HK-2 (cell line): ENCODE measurements around the gene ST8SIA2.
"Not testable (repeated sequence)": the region's sequence is repeated elsewhere in the genome, so short reads cannot be mapped to it uniquely, and the experiment has no call there.

Experiments used
- DNase-seq: peaks from one replicate; pipeline ENCODE4 v3.0.0-alpha.2; 2018; ENCODE audit not compliant: unreplicated experiment

ST8SIA2 gene

DNA sequence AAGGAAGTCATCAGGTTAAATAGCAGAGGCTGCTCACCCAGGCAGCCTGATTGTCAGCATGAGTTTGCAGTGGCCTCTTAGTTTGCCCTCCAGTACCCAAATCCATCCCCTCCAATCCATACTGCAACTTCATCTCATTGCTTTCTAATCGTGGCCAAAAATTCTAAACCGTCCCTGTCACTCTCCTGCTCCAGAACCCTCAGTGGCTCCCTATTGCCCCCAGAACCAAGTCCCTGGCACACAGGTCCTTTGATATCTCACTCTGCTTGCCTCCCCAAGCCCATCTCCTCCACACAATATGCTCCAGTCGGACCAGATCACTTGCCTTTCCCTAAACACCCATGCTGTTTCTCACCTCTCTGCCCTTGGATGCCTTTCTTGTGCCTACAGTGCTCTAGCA is 49.7 kb downstream of the ST8SIA2 start:
- no peak for DNase-seq

DNA sequence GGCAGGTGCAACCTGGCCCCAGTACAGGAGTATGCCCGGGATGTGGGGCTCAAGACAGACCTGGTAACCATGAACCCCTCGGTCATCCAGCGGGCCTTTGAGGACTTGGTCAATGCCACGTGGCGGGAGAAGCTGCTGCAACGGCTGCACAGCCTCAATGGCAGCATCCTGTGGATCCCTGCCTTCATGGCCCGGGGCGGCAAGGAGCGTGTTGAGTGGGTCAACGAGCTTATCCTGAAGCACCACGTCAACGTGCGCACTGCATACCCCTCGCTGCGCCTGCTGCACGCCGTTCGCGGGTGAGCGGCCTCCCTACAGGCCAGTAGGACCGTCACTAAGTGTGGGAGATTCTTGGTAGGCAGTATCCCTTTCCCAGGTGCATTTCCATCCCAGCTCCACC is 51.0 kb downstream of the ST8SIA2 start:
- DNase-seq, result no peak

DNA sequence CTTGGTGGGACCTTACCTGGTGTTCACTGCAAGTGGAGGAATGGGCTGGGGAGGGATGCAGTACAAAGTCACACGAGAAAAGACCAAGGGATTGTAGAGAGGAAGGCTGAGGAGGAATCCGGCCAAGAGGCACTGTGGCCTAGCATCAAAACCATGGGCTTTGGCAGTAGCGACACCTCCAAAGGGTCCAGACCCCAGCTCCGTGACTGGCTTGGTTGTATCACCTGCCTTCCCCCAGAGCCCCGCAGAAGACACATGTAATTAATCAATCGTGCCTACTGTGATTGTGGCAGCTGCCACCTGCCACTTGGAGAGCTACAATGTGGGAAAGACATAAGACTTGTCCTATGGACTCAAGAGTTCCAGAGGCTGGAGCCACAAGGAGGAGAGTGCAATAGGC is 54.7 kb downstream of the ST8SIA2 start:
- DNase-seq, result no peak

- no peak for DNase-seq
These were observed 55.8 kb downstream of the ST8SIA2 start for GRCh38 chr15:92449476-92449875.

DNA sequence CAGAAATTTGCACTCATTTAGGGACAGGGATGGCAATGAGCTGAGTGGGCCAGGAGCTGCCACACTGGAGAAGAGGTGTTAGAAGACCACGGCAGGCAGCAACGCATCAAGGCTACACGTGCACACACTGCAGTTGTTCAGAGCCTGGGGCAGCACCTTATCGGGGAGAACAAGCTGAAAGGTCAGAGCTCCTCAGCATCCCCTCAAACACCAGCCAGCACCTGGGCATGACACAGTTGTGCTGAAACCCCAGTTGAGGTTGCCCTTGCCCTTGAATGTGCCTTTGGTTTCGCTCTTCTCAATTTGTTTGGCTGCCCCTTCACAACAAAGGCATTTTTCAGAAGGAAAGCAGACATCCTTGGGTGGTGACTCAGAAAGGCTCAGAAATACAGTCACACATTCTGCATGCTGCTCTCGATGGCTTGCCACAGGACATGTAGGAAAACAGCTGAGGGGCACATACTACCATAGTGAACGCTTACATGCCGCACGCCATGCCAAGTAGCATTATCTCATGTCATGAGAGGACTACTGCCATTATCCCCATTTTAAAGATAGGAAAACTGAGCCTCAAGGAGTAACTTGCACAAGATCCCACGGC is 57.6 kb downstream of the ST8SIA2 start:
- DNase-seq, result no peak

GRCh38 chr15:92452143-92452542 is 58.5 kb downstream of the ST8SIA2 start:
- DNase-seq, result no peak

GRCh38 chr15:92453607-92454006 is 59.9 kb downstream of the ST8SIA2 start:
- DNase-seq, result no peak

DNA sequence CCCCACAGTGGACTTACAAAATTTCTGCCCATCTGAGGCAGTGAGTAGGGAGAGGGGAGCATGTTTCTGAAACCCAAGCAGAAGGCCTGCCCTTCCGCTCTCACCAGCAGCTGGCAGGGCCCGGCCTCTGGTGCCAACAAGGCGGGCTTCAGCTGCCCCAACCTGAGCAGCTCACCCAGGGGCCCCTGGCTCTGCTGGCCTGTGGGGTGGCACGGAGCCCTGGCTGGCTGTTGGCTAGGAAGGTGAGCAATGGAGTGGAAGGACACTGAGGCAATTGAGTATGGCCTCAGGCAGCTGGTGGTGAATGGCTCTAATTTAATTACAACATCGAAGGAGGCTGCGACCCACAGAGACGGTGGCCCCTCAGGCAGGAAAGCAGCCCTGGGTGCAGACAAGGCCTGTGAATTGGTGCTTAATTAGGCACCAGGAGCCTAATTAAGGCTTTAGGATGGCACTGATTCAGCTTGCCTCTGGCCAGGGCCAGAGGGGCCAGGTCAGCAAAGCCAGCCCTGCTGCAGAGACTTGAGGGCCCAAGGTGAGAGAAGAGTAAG is 60.9 kb downstream of the ST8SIA2 start:
- DNase-seq, result no peak

DNA sequence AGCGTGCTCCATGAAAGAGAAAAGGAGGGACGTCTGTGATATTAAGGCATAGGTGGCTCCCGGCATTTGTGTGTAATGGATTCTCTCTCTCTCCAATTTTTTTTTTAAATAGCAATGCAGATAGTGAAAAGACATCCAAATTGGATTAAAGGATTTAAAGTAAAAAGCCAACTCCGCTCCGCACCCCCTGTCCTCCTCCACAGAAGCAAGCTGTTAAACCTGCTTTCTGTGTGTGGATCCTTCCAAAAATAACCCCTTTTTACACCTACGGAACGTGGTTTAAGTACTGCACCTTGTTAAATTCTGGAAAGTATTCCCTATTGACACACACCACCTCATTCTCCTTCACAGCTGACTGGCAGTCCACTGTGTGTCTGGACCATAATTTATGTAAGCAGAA is 61.6 kb downstream of the ST8SIA2 start:
- DNase-seq, result no peak

GRCh38 chr15:92457471-92458041 is 63.9 kb downstream of the ST8SIA2 start:
- DNase-seq, result no peak

- DNase-seq, result no peak
These were observed 66.3 kb downstream of the ST8SIA2 start for GRCh38 chr15:92460023-92460422.

- DNase-seq, result no peak
These were observed 68.9 kb downstream of the ST8SIA2 start for GRCh38 chr15:92462424-92463125.

- DNase-seq, result no peak
These were observed 69.7 kb downstream of the ST8SIA2 start for GRCh38 chr15:92463352-92463751.

DNA sequence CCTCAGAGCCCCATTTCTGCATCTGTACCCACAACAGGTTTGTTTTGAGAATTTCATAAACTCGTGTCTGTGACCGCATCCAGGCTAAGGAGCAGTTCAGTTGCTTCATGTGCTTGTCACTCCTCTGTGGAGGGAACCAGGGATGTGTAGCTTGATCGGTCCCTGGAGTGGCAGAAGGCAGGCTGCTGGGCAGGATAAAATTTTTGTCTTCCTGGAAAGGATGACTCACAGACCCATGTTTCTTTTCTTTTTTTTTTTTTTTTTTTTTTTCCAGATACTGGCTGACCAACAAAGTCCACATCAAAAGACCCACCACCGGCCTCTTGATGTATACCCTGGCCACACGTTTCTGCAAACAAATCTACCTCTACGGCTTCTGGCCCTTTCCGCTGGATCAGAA is 70.1 kb downstream of the ST8SIA2 start:
- DNase-seq, result no peak

DNA sequence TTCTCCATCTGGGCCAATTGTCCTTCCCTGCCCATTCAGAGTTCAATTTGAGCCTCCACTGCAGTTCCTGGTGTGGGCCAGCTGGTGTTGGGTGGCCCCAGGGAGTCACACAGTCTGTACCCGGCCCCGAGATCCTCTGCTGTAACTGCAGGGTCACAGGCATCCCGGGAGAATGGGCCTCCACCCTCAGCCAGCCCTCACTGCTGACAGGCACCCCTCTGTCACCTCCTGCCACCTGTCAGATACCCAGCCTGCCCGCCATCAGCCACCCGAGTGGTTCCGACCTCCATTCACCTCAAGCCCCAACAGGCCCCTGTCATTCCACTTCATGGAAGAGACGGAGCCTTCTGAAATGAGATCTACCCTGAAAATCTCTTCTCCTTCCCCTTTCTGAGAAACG is 73.2 kb downstream of the ST8SIA2 start:
- no peak for DNase-seq

DNA sequence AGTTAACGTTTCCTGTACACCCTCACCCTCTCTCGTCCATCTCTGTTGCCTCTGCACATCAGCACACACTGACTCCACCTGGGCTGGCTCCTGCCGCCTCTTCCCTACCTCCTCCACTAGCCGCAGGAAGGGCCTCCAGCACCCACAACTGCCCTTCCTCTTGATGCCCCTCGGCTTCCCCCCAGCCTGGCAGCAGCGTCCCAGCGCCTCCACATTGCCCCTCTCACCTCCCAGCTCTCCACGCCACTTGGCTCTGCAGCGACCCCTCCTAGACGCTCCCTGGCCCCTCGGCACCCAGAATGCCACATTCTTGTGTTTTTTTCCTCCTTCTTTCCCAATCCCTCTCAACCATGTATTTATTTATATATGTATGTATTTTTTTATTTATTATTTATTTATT is 73.6 kb downstream of the ST8SIA2 start:
- no peak for DNase-seq

- no peak for DNase-seq
These were observed 75.3 kb downstream of the ST8SIA2 start for GRCh38 chr15:92468991-92469390.

GRCh38 chr15:92471288-92471687 is 77.6 kb downstream of the ST8SIA2 start:
- DNase-seq, result no peak

GRCh38 chr15:92473756-92474155 is 80.1 kb downstream of the ST8SIA2 start:
- DNase-seq, result no peak

DNA sequence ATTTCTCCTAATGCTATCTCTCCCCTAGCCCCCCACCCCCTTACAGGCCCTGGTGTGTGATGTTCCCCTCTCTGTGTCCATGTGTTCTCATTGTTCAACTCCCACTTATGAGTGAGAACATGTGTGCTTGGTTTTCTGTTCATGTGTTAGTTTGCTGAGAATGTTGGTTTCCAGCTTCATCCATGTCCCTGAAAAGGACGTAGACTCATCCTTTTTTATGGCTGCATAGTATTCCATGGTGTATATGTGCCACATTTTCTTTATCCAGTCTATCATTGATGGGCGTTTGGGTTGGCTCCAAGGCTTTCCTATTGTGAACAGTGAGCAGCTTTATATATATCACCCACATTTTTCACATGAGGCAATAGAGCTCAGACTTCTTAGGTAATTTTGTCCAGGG is 86.0 kb downstream of the ST8SIA2 start:
- DNase-seq, result not testable (repeated sequence)

- DNase-seq, result no peak
These were observed 86.7 kb downstream of the ST8SIA2 start for GRCh38 chr15:92480361-92480760.

GRCh38 chr15:92485441-92485840 is 91.8 kb downstream of the ST8SIA2 start:
- DNase-seq, result no peak

GRCh38 chr15:92492551-92493115 is 99.0 kb downstream of the ST8SIA2 start:
- DNase-seq, result no peak
